Neural progenitor cell (in vitro differentiated cells): ENCODE data around the gene EPHA3. TPM values are rescaled to one million over a fixed set of nuclear protein-coding genes. Genes with fewer than 3 reads are reported as not detected.
A peak's percentile ranks its signal among the peaks of the same experiment; 100 is the strongest.

Source experiments
- DNase-seq: peaks from one replicate; pipeline ENCODE4 v3.0.0-alpha.2; 2016; ENCODE audit warnings: low spot score
- H2AFZ ChIP-seq: fragments of 200-600 bp; sonication (generic); replicated peaks from 2 replicates; pipeline ENCODE4 v1.6.1; 2016; ENCODE audit warnings: antibody characterized with exemption
- H3F3A ChIP-seq: fragments of 200-600 bp; sonication (generic); 2 replicates; pipeline ENCODE4 v1.6.1; 2016; ENCODE audit warnings: antibody characterized with exemption, low read depth
- H3K27ac ChIP-seq: fragments of 200-600 bp; sonication (generic); 2 replicates; pipeline ENCODE4 v1.5.1; 2016; ENCODE audit warnings: mild to moderate bottlenecking
- H3K27me3 ChIP-seq: fragments of 200-600 bp; sonication (generic); 2 replicates; pipeline ENCODE4 v1.6.1; 2016; ENCODE audit warnings: mild to moderate bottlenecking, moderate library complexity
- H3K36me3 ChIP-seq: fragments of 200-600 bp; sonication (generic); 2 replicates; pipeline ENCODE4 v1.5.1; 2016
- H3K4me1 ChIP-seq: fragments of 200-600 bp; sonication (generic); 2 replicates; pipeline ENCODE4 v1.6.1; 2016; ENCODE audit warnings: mixed run types
- H3K4me2 ChIP-seq: fragments of 200-600 bp; sonication (generic); 2 replicates; pipeline ENCODE4 v1.6.1; 2016
- H3K4me3 ChIP-seq: fragments of 200-600 bp; sonication (generic); 2 replicates; pipeline ENCODE4 v1.5.1; 2016
- H3K79me2 ChIP-seq: fragments of 200-600 bp; sonication (generic); 2 replicates; pipeline ENCODE4 v1.6.1; 2016; ENCODE audit warnings: low read depth
- H3K9ac ChIP-seq: fragments of 200-600 bp; sonication (generic); 2 replicates; pipeline ENCODE4 v1.6.1; 2016
- H3K9me3 ChIP-seq: fragments of 200-600 bp; sonication (generic); 2 replicates; pipeline ENCODE4 v1.5.1; 2016; ENCODE audit warnings: low read depth
- H4K20me1 ChIP-seq: fragments of 200-600 bp; sonication (generic); 2 replicates; pipeline ENCODE4 v1.6.1; 2016; ENCODE audit warnings: low read depth
- H3K27ac Mint-ChIP-seq: 3 replicates; pipeline ENCODE4 v1.8.0; 2021; ENCODE audit warnings: mixed read lengths
- H3K27me3 Mint-ChIP-seq: 2 replicates; pipeline ENCODE4 v1.8.0; 2022; ENCODE audit warnings: low read depth, mild to moderate bottlenecking, inconsistent platforms, moderate library complexity, mixed read lengths; ENCODE audit not compliant: insufficient read depth
- H3K36me3 Mint-ChIP-seq: 3 replicates; pipeline ENCODE4 v1.8.0; 2021; ENCODE audit warnings: mixed read lengths
- H3K4me1 Mint-ChIP-seq: 3 replicates; pipeline ENCODE4 v1.8.0; 2021; ENCODE audit warnings: mixed read lengths
- H3K4me3 Mint-ChIP-seq: 3 replicates; pipeline ENCODE4 v1.8.0; 2021; ENCODE audit warnings: mild to moderate bottlenecking, moderate library complexity, mixed read lengths
- H3K9me3 Mint-ChIP-seq: 3 replicates; pipeline ENCODE4 v1.8.0; 2020; ENCODE audit warnings: mixed read lengths
- CTCF ChIP-seq: fragments of 200-600 bp; sonication (generic); IDR thresholded peaks from 2 replicates; pipeline ENCODE4 v1.5.1; 2017; ENCODE audit warnings: antibody characterized with exemption, mild to moderate bottlenecking
- EZH2 ChIP-seq: fragments of 200-600 bp; sonication (generic); IDR thresholded peaks from 2 replicates; pipeline ENCODE4 v1.6.1; 2017; ENCODE audit warnings: antibody characterized with exemption, mild to moderate bottlenecking, moderate library complexity
- EZH2phosphoT487 ChIP-seq: fragments of 200-600 bp; sonication (generic); IDR thresholded peaks from 2 replicates; pipeline ENCODE4 v1.6.1; 2017; ENCODE audit warnings: antibody characterized with exemption
- total RNA-seq: library from RNA; depleted of rRNA; stranded (reverse); fragments of >200 nt; gene quantifications from 2 replicates; pipeline ENCODE4 v1.2.3, GENCODE V29; 2015; ENCODE audit warnings: low replicate concordance

The EPHA3 gene
- total RNA-seq, 1 donor from 2014 or later: 0.36 TPM

GRCh38 chr3:89173546-89173945, 66.1 kb downstream of the EPHA3 start:
- Histone ChIP-seq H3K9ac (no peak overlapping the region), H3K27me3 (no peaks in the 10 kb centered on the region), H3K27ac (no peak overlapping the region), H3K79me2 (no peaks in the 10 kb centered on the region), H2AFZ (no peak overlapping the region), H3K9me3 (no peaks in the 10 kb centered on the region), H3F3A (peaks cover 16% of the 10 kb centered on the region), H4K20me1 (no peaks in the 10 kb centered on the region), H3K4me1 (peaks cover 28% of the 10 kb centered on the region), H3K4me3 (no peak overlapping the region), H3K4me2 (no peak overlapping the region), H3K36me3 (no peaks in the 10 kb centered on the region)
- TF ChIP-seq EZH2 (no peak), EZH2phosphoT487 (no peak), CTCF (no peak)
- Mint-ChIP-seq H3K9me3 (peaks cover 4% of the 10 kb centered on the region), H3K4me1 (peaks cover 32% of the 10 kb centered on the region), H3K27me3 (no peaks in the 10 kb centered on the region), H3K27ac (no peak overlapping the region), H3K36me3 (no peaks in the 10 kb centered on the region), H3K4me3 (no peak overlapping the region)
- no peak for DNase-seq

- H3K36me3 ChIP-seq: no peaks in the 10 kb centered on the region
- TF ChIP-seq EZH2: no peak
- TF ChIP-seq EZH2phosphoT487: no peak
- TF ChIP-seq CTCF: no peak
- H4K20me1 ChIP-seq: no peaks in the 10 kb centered on the region
- no peaks in the 10 kb centered on the region for H3F3A ChIP-seq
- H3K4me2 ChIP-seq: no peak overlapping the region
- peaks cover 54% of the 10 kb centered on the region for H3K4me1 Mint-ChIP-seq
- H3K9me3 ChIP-seq: no peaks in the 10 kb centered on the region
- H3K27ac Mint-ChIP-seq: peak overlapping the region; percentile 47
- no peaks in the 10 kb centered on the region for H3K27me3 ChIP-seq
- H2AFZ ChIP-seq: no peak overlapping the region
- no peak overlapping the region for H3K9ac ChIP-seq
- DNase-seq: peak; percentile 6
- H3K4me1 ChIP-seq: peaks cover 24% of the 10 kb centered on the region
- H3K36me3 Mint-ChIP-seq: no peaks in the 10 kb centered on the region
- H3K27ac ChIP-seq: no peak overlapping the region
- no peak overlapping the region for H3K4me3 ChIP-seq
- no peaks in the 10 kb centered on the region for H3K79me2 ChIP-seq
- peak overlapping the region; percentile 55 for H3K4me3 Mint-ChIP-seq
- H3K27me3 Mint-ChIP-seq: no peaks in the 10 kb centered on the region
- no peaks in the 10 kb centered on the region for H3K9me3 Mint-ChIP-seq
Measured at GRCh38 chr3:89179355-89180001, 72.1 kb downstream of the EPHA3 start.

GRCh38 chr3:89180334-89180733, 72.9 kb downstream of the EPHA3 start:
- no peaks in the 10 kb centered on the region for H4K20me1 ChIP-seq
- peaks cover 32% of the 10 kb centered on the region for H3K4me1 ChIP-seq
- H3K27ac ChIP-seq: no peak overlapping the region
- peaks cover 59% of the 10 kb centered on the region for H3K4me1 Mint-ChIP-seq
- no peaks in the 10 kb centered on the region for H3K9me3 Mint-ChIP-seq
- no peaks in the 10 kb centered on the region for H3K36me3 Mint-ChIP-seq
- TF ChIP-seq EZH2phosphoT487 (no peak), EZH2 (no peak), CTCF (no peak)
- no peaks in the 10 kb centered on the region for H3K27me3 ChIP-seq
- no peaks in the 10 kb centered on the region for H3K27me3 Mint-ChIP-seq
- H3K36me3 ChIP-seq: no peaks in the 10 kb centered on the region
- DNase-seq: no peak
- peak overlapping the region; percentile 21 for H3K4me3 Mint-ChIP-seq
- H3K4me2 ChIP-seq: no peak overlapping the region
- no peaks in the 10 kb centered on the region for H3K79me2 ChIP-seq
- H3K9ac ChIP-seq: no peak overlapping the region
- H2AFZ ChIP-seq: peak overlapping the region; percentile 21
- peaks cover under 1% of the 10 kb centered on the region for H3F3A ChIP-seq
- H3K4me3 ChIP-seq: no peak overlapping the region
- no peaks in the 10 kb centered on the region for H3K9me3 ChIP-seq
- no peak overlapping the region for H3K27ac Mint-ChIP-seq
